Measurements from ENCODE around the gene NCK2.

NCK2 gene

DNA sequence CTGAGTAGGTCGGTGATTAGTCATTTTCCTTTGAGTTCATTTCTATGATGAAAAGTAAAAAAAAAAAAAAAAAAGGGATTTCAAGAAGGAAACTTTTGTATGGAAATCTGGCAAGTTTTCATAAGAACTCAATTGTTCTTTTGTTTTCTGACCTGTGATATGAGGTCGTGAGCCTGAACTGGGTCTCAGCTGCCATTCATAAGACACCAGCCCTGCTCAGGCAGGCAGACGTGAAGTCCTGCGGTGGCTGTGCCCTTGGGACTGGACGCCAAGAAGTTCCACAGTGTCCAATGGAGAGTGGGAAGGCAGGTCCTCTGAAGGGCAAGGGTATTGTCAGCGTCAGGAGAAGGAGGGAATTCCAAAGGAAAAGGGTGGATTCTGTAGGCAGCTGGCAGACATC, 183.9 kb downstream of the NCK2 start:
- DNase-seq (ENCODE audit: low read depth), result no peak

DNA sequence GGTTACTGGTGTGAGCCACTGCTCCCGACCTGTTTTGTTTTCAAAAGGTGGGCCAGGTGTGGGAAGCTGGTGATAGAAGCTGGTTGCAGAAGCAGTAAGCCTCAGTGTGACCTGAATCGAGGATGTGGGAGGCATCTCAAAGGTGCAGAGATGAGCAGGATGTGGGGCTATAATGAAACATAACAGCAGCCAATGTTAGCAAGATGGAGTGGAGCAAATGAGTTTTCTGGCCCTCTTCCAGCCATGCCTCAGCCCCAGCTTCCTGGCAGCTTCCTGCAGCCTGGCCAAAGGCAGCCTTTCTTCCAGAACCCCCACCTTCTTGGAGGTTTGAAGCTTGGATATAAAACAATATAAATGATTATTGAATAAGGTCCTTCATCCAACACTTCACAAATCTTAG, 184.8 kb downstream of the NCK2 start:
- no peak for DNase-seq (ENCODE audit: low read depth)

DNA sequence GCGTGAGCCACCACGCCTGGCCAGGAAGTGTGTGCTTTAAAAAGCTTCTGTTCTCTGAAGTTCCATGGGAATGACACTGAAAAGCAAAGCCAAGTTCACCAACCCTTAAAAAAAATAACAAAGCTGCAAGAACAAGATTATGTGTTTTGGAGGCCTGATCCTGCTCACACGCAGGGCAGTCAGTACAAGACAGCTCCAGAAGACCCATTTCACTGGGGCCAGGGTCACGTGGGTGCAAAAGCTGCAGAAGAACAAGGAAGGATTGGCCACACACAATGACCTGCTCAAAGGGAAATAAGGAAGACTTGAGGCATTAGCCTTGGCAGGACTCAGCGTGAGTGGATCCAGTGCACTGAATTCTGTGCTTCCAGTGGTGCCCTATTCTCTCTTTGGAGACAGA, 187.9 kb downstream of the NCK2 start:
- no peak for DNase-seq (ENCODE audit: low read depth)

DNA sequence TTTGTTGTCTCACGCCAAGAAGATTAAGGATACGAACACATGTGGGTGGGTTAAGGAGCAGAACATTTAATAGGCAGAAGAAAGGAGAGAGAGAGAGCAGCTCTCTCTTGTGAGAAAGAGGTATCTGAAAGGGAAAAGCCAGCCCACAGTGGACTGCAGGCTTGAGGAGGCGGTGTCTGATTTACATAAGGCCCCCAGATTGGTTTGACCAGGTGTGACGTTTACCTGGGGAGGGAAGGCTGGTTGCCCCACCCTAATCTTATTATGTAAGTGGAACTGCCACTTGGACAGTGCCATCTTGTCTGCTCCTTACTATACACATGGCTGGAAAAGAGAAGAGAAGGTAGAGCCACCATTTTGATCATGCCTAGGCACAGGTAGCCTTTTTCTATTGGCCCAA, 189.2 kb downstream of the NCK2 start:
- DNase-seq (ENCODE audit: low read depth), result no peak

DNA sequence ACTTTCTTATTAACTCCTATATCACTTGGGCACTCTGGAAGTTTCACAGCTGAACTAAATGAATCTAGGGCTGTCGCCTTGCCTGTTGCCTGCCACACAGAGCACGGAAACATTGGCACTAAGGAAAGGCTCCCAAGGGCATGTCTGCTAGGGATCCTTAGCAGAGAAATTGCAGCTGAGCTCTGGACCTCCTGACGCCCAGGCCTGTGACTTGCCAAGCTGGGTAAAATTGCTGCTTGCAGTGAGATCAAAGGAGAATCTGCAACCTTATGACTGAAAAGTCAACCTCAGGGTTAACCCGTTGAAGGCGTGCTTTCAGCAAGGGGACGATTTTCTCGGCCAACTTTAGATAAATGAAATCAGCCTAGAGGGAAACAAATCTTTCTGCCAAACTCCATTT, 189.8 kb downstream of the NCK2 start:
- no peak for DNase-seq (ENCODE audit: low read depth)

DNA sequence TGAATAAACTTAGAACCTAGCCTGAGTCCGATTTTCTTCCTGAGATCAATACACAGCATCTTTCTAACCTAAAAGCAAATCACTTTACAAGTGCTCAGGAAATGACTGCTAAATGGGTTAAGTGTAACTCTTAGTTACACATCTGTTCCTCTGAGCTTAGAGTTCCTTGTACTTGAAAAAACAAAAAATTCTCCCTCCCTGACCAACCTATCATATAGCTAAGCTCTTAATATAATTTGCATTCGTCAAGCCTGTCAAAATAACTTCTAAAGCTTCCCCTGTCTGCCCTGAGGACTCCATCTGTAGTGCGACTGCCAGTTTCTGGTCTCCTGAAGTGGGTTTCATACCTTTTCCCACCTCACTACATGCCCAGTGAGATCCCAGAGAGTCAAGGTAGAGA, 190.4 kb downstream of the NCK2 start:
- DNase-seq (ENCODE audit: low read depth), result no peak

DNA sequence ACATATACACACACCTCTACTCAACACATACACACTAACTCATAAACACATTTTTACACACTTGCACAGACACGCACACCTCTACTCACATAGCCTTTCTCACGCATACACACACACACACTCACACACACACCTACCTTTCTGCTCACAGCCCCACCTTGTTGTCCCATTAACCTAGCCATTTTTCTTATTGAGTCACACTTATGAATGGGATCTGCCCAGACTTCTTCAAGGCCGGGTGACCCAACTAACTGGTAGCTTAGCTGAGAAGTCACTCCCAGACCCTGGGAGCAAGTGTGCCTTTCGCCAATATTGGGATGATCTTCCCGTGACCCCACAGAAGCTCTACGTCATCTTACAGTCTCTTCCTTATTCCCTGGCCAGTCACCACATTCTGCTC, 192.2 kb downstream of the NCK2 start:
- DNase-seq (ENCODE audit: low read depth), result no peak

DNA sequence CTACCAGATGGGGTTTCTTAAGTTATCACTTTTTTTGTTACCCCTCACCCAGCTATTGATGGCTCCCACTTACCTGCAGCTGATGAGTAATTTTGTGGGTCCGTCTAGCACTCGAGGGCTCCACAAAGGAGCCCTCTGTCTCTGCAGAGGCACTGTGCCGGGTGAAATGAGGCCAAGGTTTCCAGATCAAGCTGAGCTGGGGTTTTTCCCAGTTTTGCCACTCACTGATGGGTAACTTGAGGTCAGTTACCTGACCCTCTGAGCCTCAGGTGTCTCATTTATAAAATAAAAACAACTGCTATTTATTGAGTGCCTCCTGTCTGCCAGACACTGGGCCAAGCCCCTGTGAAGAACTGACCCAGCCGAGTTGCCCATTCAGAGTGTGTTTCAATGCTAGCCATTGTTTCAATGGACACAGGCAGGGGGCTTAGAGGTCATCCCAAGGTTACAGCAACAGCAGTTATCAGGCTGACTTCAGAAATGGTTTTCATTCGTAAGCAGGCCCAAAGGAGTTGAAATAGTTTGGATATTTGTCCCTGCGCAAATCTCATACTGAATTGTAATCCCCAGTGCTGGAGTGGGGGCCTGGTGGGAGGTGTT, 192.9 kb downstream of the NCK2 start:
- DNase-seq (ENCODE audit: low read depth), result no peak
